ENCODE results near the gene INAFM2. TPM values are rescaled to one million over a fixed set of nuclear protein-coding genes. Genes with fewer than 3 reads are reported as not detected.

The INAFM2 gene
- total RNA-seq, 1 experiment from 2014 or later, result 8.8 TPM

DNA sequence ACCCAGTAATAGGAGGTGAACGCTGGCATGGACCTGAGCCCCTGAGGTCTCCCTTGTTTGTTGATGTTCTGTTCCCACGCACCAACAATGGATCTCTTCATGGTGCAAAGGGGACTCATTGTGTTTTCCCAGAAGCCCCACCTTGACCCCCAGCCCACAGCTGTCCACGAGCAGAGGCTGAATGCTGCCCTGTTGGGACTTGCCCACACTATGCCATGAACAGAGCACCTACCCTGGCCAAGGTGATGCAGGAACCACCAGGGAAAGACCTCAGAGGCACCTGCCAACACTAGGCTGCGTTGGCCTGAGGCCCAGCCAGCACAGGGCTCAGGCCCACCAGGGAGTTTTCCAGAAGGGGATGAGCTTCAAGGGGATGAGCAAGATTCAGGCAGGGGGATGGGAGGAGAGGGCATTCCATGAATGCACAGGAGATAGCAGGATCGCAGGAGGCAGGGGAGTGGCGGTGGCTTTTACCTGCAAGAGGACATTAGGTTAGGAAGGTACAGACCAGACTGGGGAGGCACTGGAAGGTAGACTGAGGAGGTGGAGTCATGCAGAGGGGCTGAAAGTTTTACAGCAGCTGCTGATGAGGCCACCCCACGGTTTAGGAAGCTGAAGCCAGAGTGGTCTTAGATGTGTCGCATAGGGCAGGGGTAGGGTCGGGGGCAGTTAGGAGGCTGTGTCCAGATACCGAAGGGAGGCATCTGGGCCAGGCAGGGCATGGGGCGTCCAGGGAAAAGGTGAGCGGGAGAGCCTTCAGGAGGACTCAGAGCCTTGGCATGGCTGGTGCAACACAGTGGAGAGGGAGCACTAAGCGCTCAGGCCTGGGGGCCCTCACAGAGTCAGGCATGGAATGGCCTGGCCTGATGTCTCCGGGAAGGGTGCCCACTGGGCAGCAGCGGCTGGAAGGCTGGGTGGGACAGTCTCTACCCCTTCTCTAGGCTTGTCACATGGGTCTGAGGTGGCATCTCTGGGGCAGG is 23.4 kb downstream of the INAFM2 start:
- peaks cover 3 to 51% of the 10 kb centered on the region in 2 experiments; a peak in 2 of 4 replicates for H3K4me1 ChIP-seq (ENCODE audit: control insufficient read depth in 1 of 2, insufficient read depth in 2 of 2, low read length in 2 of 2)
- ChIA-PET CTCF (no interaction called here), POLR2A (no interaction called here), RAD21 (ENCODE audit: low non-redundant PET in 1 of 2, low total read pairs in 2 of 2, uncharacterized antibody in 2 of 2, unreplicated experiment in 2 of 2) (no interaction called here)
- no peaks in the 10 kb centered on the region for H3K9me2 ChIP-seq (ENCODE audit: insufficient read depth)
- H3K27ac ChIP-seq (ENCODE audit: low read depth, low read length), result no peak overlapping the region
- TF ChIP-seq, protein P1, sequence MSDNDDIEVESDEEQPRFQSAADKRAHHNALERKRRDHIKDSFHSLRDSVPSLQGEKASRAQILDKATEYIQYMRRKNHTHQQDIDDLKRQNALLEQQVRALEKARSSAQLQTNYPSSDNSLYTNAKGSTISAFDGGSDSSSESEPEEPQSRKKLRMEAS (IDR thresholded peaks at IDR 0.05), result no peak
- TF ChIP-seq YY1 (IDR thresholded peaks at IDR 0.05; ENCODE audit: extremely low read depth, insufficient replicate concordance, low read depth, low read length), result no peak
- no peak for TF ChIP-seq SIN3A (IDR thresholded peaks at IDR 0.05; ENCODE audit: low read depth)
- no peak for TF ChIP-seq SRF (IDR thresholded peaks at IDR 0.05; ENCODE audit: low read depth)
- TF ChIP-seq, protein P2, sequence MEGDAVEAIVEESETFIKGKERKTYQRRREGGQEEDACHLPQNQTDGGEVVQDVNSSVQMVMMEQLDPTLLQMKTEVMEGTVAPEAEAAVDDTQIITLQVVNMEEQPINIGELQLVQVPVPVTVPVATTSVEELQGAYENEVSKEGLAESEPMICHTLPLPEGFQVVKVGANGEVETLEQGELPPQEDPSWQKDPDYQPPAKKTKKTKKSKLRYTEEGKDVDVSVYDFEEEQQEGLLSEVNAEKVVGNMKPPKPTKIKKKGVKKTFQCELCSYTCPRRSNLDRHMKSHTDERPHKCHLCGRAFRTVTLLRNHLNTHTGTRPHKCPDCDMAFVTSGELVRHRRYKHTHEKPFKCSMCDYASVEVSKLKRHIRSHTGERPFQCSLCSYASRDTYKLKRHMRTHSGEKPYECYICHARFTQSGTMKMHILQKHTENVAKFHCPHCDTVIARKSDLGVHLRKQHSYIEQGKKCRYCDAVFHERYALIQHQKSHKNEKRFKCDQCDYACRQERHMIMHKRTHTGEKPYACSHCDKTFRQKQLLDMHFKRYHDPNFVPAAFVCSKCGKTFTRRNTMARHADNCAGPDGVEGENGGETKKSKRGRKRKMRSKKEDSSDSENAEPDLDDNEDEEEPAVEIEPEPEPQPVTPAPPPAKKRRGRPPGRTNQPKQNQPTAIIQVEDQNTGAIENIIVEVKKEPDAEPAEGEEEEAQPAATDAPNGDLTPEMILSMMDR (IDR thresholded peaks at IDR 0.05 in 2 of 3, conservative IDR thresholded peaks at IDR 0.05 in 1 of 3; ENCODE audit: borderline replicate concordance in 1 of 3, insufficient read depth in 1 of 3, low read depth in 2 of 3, low read length in 2 of 3), result no peak
- no peak for TF ChIP-seq POLR2A (IDR thresholded peaks at IDR 0.05; ENCODE audit: borderline replicate concordance, extremely low read depth, insufficient read depth, insufficient read length)
- TF ChIP-seq SP1 (IDR thresholded peaks at IDR 0.05; ENCODE audit: low read depth), result no peak
- no peak for TF ChIP-seq EGR1 (IDR thresholded peaks at IDR 0.05; ENCODE audit: low read depth)
- no peak for TF ChIP-seq ELF1 (IDR thresholded peaks at IDR 0.05; ENCODE audit: borderline replicate concordance, low read depth)
- TF ChIP-seq CBX3 (IDR thresholded peaks at IDR 0.05; ENCODE audit: low read depth), result no peak
- TF ChIP-seq, protein P3, sequence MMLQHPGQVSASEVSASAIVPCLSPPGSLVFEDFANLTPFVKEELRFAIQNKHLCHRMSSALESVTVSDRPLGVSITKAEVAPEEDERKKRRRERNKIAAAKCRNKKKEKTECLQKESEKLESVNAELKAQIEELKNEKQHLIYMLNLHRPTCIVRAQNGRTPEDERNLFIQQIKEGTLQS (IDR thresholded peaks at IDR 0.05), result no peak
- TF ChIP-seq ZNF274 (IDR thresholded peaks at IDR 0.05; ENCODE audit: low read depth, low read length), result no peak
- no peak for TF ChIP-seq RAD21 (IDR thresholded peaks at IDR 0.05; ENCODE audit: low read depth)
- no peak for TF ChIP-seq ZFX (IDR thresholded peaks at IDR 0.05)
- no peak for TF ChIP-seq EZH2phosphoT487 (IDR thresholded peaks at IDR 0.05; ENCODE audit: borderline replicate concordance)
- TF ChIP-seq TCF7L2 (IDR thresholded peaks at IDR 0.05; ENCODE audit: borderline replicate concordance, extremely low read depth, insufficient read depth, insufficient read length), result no peak
- no peak overlapping the region for H3K4me3 ChIP-seq (replicated peaks in 1 of 2; ENCODE audit: low read depth in 1 of 2, low read length in 2 of 2)
- H3K79me2 ChIP-seq (ENCODE audit: insufficient read depth, low read length), result no peaks in the 10 kb centered on the region
- no peaks in the 10 kb centered on the region for H4K20me1 ChIP-seq (ENCODE audit: insufficient read depth)
- H3K9ac ChIP-seq (ENCODE audit: low read length), result no peak overlapping the region
- BruUV-seq (replicated peaks), result no TSS peak
- H3K36me3 ChIP-seq (ENCODE audit: control insufficient read depth in 1 of 2, insufficient read depth in 2 of 2, low read length in 2 of 2), result no peaks in the 10 kb centered on the region
- H3K9me3 ChIP-seq (ENCODE audit: control insufficient read depth in 1 of 2, insufficient read depth in 1 of 2, low read depth in 1 of 2, low read length in 2 of 2), result no peaks in the 10 kb centered on the region
- H2AFZ ChIP-seq (ENCODE audit: low read depth, low read length, poor library complexity, severe bottlenecking), result no peak overlapping the region
- H3K4me2 ChIP-seq (ENCODE audit: low read length), result no peak overlapping the region
- DNase-seq (ENCODE audit: low read depth, low spot score) (no peak), ATAC-seq (no peak)
- no peaks in the 10 kb centered on the region for H3K27me3 ChIP-seq (ENCODE audit: insufficient read depth, low read length)
- intact Hi-C loops (cut with micrococcal nuclease), result loop anchor here (10.0 kb wide), 1 partner anchor 158 kb away; no protein-coding TSS in a partner anchor

Measured in HCT116 (cell line).